HEK293T (cell line): ENCODE data around the gene CDH4.

Experiments
- CTBP1 ChIP-seq: fragments of 450-650 bp; IDR thresholded peaks from 2 replicates; pipeline ENCODE4 v1.6.1; 2016; ENCODE audit warnings: borderline replicate concordance
- ELF4 ChIP-seq: fragments of 450-650 bp; IDR thresholded peaks from 2 replicates; pipeline ENCODE4 v1.6.1; 2017; ENCODE audit warnings: antibody characterized with exemption
- FOXA1 ChIP-seq: fragments of 450-650 bp; IDR thresholded peaks from 2 replicates; pipeline ENCODE4 v1.6.1; 2016; ENCODE audit warnings: mild to moderate bottlenecking
- FOXK2 ChIP-seq: fragments of 450-650 bp; IDR thresholded peaks from 2 replicates; pipeline ENCODE4 v1.6.1; 2016; ENCODE audit warnings: mild to moderate bottlenecking
- HDGF ChIP-seq: fragments of 450-650 bp; IDR thresholded peaks from 2 replicates; pipeline ENCODE4 v1.6.1; 2017; ENCODE audit warnings: antibody characterized with exemption, borderline replicate concordance
- SP1 ChIP-seq: fragments of 450-650 bp; IDR thresholded peaks from 2 replicates; pipeline ENCODE4 v1.6.1; 2017
- SUZ12 ChIP-seq: fragments of 450-650 bp; IDR thresholded peaks from 2 replicates; pipeline ENCODE4 v1.6.1; 2016; ENCODE audit warnings: mild to moderate bottlenecking
- ZNF384 ChIP-seq: fragments of 450-650 bp; IDR thresholded peaks from 2 replicates; pipeline ENCODE4 v1.6.1; 2016
- TF ChIP-seq, protein P1 (sequence below): fragments of 450-650 bp; IDR thresholded peaks from 2 replicates; pipeline ENCODE4 v1.6.1; 2016

DNA sequence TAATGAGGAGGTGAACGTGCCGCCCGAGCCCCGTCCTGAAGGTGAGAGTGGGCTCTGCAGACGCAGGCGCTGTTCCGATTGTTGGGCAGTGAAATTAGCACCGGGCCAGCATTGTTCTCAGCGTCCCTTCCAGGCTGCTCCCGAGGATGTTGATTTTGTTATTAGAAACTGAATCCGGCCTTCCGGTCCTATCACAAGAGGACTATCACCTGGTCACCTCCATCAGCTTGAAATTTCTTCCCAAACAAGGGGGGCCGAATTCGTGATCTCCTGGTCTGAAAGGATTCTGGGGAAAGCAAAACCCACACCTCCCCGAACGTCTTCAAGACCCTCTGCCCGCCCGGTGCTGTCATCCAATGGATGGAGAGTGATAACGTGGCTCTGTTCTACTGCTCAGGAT is 627.6 kb downstream of the CDH4 start:
- TF ChIP-seq FOXA1 (no peak), SP1 (no peak), ZNF384 (no peak), CTBP1 (no peak), HDGF (no peak), SUZ12 (no peak), FOXK2 (no peak), ELF4 (no peak)
- TF ChIP-seq, protein P1, sequence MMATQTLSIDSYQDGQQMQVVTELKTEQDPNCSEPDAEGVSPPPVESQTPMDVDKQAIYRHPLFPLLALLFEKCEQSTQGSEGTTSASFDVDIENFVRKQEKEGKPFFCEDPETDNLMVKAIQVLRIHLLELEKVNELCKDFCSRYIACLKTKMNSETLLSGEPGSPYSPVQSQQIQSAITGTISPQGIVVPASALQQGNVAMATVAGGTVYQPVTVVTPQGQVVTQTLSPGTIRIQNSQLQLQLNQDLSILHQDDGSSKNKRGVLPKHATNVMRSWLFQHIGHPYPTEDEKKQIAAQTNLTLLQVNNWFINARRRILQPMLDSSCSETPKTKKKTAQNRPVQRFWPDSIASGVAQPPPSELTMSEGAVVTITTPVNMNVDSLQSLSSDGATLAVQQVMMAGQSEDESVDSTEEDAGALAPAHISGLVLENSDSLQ: no peak
